Endometrial microvascular endothelial cells (primary cell): ENCODE measurements around the gene SCYL3. TPM values are rescaled to one million over a fixed set of nuclear protein-coding genes. Genes with fewer than 3 reads are reported as not detected.

ENCODE experiments used
- in situ Hi-C: cut with HindIII; loops from 2 replicates; pipeline ENCODE4 v1.10.0; 2017; ENCODE audit warnings: low sequenced_read_pairs, low pct_unique_long_range_greater_than_20kb; ENCODE audit errors: inconsistent ontology term
- total RNA-seq: library from RNA; depleted of rRNA; stranded (reverse); fragments of >200 nt; gene quantifications from one replicate; pipeline ENCODE4 v1.2.3, GENCODE V29; 2015; ENCODE audit errors: inconsistent ontology term

SCYL3 gene
- total RNA-seq, 1 donor from 2014 or later = 5.2 TPM

GRCh38 chr1:169902751-169903150 lies 9.1 kb upstream of the SCYL3 start:
- in situ Hi-C loops = no loop called here

GRCh38 chr1:169901115-169901514 lies 7.4 kb upstream of the SCYL3 start:
- in situ Hi-C loops = no loop called here

GRCh38 chr1:169900571-169900970 lies 6.9 kb upstream of the SCYL3 start:
- in situ Hi-C loops = no loop called here

- in situ Hi-C loops = no loop called here
These were observed 6.0 kb upstream of the SCYL3 start for GRCh38 chr1:169899519-169900217.

GRCh38 chr1:169896013-169896412 lies 2.3 kb upstream of the SCYL3 start:
- in situ Hi-C loops = no loop called here

GRCh38 chr1:169894424-169895145 lies 889 bp upstream of the SCYL3 start:
- in situ Hi-C loops = no loop called here

GRCh38 chr1:169892927-169893644 lies 610 bp downstream of the SCYL3 start:
- in situ Hi-C loops = no loop called here

- in situ Hi-C loops = no loop called here
These were observed 1.3 kb downstream of the SCYL3 start for GRCh38 chr1:169892176-169892926.

GRCh38 chr1:169891539-169891885 lies 2.2 kb downstream of the SCYL3 start:
- in situ Hi-C loops = no loop called here

GRCh38 chr1:169890761-169891538 lies 2.7 kb downstream of the SCYL3 start:
- in situ Hi-C loops = no loop called here

- in situ Hi-C loops = no loop called here
These were observed 3.8 kb downstream of the SCYL3 start for GRCh38 chr1:169889871-169890270.

- in situ Hi-C loops = no loop called here
These were observed 6.8 kb downstream of the SCYL3 start for GRCh38 chr1:169886931-169887330.

GRCh38 chr1:169886422-169886821 lies 7.3 kb downstream of the SCYL3 start:
- in situ Hi-C loops = no loop called here

GRCh38 chr1:169885207-169885606 lies 8.5 kb downstream of the SCYL3 start:
- in situ Hi-C loops = no loop called here

GRCh38 chr1:169884634-169885033 lies 9.1 kb downstream of the SCYL3 start:
- in situ Hi-C loops = no loop called here

GRCh38 chr1:169882039-169882511 lies 11.6 kb downstream of the SCYL3 start:
- in situ Hi-C loops = no loop called here

- in situ Hi-C loops = no loop called here
These were observed 14.5 kb downstream of the SCYL3 start for GRCh38 chr1:169879034-169879840.

GRCh38 chr1:169878498-169878897 lies 15.2 kb downstream of the SCYL3 start:
- in situ Hi-C loops = no loop called here
